GM18502 (cell line): ENCODE data around the gene EPSTI1.

Experiments used
- ATAC-seq: cut with Tn5 transposase; IDR thresholded peaks from one replicate; pipeline ENCODE4 v1.9.1; 2021; ENCODE audit warnings: mild to moderate bottlenecking; ENCODE audit not compliant: unreplicated experiment, poor library complexity

Gene EPSTI1

DNA sequence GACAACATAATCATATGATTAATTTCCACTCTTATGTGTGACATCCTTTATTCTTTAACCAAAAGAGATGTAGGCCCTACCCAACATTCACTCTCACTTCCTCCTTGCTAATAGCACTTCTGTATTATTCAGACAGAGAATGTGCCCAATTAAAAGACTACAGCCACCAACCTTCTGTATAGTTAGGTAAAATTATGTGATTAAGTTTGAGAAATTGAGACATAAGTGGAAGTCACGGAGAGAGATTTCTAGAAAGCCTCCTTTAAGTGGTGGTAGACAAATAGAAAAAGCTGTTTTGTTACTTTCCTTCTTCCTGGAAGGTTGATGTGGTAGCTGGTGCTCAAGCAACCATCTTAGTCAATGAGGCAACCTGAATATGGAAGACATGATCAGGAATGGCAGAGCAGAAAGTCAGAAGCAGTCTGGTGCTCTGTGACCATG is 14.8 kb downstream of the EPSTI1 start:
- peak; percentile 61 for ATAC-seq

DNA sequence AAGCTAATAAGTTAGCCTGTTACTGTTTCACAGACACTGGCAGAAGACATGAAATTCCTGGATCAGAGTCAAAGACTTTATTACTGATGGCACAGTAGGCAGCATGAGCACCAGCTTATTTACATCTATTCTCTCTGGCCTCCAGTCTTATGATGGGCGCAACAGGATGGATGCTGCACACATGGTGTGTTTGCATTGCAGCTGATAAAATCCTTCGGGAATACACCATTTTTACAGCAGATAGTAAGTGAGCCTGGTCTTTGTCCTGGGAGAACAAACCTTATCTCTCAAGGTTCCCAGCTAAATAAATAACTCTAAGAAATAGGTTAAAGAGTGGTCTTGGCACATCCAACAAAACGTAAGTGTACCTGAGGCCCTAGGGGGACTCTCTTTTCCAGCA is 16.0 kb downstream of the EPSTI1 start:
- ATAC-seq = no peak

DNA sequence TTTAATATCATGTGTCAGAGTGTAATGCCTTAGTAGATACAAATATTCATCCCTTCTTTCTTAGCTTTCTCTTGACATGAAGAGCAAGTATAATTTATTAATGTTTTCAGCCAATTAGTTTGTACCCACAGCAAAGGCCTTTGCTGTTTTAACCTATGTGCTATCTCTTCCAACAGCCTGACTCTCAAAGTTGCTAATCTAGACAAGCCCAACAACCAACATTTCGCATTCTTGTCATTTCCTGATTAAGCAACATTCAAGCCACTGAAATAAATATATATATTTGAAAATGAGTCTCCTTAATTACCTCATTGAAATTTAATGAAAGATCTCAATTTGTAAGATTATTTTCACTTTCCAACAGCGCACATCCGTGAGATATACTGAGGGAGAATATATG is 18.5 kb downstream of the EPSTI1 start:
- no peak for ATAC-seq

DNA sequence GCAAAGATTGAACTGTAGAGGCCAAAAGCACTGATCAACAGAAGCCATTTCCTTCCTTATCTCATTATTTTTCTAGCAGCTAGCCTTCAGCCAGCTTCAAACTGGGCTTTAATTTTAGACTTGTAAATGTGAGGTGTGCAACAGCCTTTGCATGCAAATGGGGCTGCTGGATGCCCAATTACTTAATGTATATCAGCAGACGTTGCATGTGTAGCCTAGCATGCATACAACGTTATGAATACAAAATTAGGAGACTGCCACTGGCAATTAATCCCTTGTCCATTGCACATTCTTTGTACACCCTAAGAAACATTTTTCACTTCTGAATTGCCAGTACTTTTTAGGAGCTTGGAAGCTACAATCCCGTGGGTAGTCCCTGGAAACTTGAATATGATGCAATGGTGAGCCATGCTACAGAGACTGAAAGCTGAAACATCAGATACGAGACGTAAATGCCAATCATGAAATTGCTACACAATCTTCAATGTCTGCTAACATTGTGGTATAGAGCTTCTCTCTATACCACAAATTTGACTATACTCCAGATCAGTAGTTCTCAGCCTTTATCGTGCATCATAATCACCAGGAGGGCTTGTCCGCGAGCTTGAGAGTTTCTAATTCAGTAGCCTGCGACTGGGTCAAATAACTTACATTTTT is 20.2 kb downstream of the EPSTI1 start:
- ATAC-seq = no peak

- peak; percentile 75 for ATAC-seq
Observed at GRCh38 chr13:42970824-42971690, 21.0 kb downstream of the EPSTI1 start.

GRCh38 chr13:42969565-42970172 is 22.4 kb downstream of the EPSTI1 start:
- ATAC-seq = peak; percentile 63

GRCh38 chr13:42968906-42969305 is 23.1 kb downstream of the EPSTI1 start:
- no peak for ATAC-seq

DNA sequence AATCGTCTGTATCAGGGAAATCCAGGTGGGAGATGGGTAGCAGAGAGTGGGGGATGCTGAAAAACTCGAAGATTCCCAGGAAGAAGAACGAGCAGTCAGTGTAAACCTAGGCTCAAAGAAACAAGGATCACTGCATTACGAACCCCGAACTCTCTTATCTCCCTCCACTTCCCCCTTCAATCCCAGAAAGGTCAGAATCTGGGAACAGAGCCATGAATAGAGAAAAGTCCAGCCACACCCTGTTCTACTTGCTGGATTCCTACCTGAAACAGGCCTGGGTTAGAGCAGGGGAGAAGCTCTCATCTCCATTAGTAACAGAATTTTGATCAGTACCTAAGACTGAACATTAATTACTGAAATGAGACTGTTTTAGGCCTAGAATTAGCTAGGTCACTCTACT is 24.4 kb downstream of the EPSTI1 start:
- no peak for ATAC-seq

DNA sequence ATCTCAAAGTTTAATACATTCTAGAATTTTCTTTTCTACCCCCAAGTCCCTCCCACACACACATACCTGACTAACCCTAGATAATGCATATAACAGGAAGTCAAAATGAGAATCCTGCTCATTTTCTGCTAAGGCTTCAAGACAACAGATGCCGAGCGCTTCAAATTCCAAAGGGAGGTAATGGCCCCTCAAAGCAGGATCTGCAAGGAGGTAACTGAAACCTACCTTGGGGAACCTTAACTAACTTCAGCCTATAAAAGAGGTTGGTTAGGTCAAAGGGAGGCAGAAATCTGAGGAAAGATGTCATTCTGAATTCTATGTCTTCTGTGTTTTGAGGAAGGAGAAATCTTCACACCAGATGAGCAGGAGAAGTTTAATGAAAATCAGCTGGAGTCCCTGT is 26.8 kb downstream of the EPSTI1 start:
- ATAC-seq = no peak

DNA sequence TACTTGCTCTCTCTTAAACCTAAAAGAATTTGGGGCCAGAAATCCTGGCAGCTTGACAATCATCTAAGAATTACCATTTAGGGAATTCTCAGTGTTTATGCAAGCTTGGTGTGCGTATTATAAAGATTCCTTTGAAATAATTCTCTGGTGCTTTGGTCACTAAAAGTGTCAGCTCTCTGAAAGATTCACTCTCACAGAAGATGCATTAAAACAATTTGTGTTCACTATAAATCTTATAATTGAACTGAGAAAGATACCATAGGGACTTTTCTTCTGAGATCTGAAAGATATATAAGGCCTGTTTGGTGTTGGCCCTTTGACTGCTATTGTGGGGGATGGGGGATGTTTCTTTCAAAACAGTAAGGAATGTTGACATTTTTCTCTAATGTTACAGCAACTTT is 27.3 kb downstream of the EPSTI1 start:
- ATAC-seq = no peak

DNA sequence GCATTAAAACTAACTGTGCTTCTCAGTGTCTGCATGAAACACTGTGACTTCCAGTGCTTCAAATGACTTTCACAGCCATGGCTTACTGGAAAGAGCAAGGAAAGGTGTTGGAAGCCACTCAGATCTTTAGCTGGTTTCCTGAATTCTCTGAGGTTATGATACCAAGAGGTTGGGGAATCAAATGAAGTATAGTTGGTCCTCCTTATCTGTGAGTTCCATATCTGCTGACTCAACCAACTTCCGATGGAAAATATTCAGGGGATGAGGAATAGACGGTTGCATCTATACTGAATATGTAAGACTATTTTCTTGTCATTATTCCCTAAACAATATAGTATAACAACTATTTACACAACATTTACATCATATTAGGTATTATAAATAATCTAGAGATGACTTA is 32.4 kb downstream of the EPSTI1 start:
- ATAC-seq = no peak

- ATAC-seq = no peak
Observed at GRCh38 chr13:42957881-42958280, 34.2 kb downstream of the EPSTI1 start.

DNA sequence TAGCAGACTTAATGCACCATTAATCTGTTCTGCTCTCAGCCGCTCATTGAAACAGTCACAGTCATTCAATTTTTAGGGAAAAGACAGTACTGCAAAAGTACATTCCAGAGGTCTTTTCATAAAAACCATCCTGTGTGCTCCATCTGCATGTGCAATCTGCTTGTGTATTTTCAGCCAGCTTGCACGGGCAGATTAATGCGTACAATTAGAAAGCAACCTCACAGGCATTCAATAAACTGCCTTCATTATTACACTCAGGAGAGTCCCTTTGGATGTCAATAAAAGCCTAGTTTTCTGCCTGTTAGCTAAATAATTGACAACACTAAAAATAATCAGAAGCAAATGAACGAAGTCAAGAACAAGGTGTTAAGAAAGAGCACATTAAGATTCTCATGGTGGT is 41.9 kb downstream of the EPSTI1 start:
- ATAC-seq = no peak

- no peak for ATAC-seq
Observed at GRCh38 chr13:42947925-42948324, 44.1 kb downstream of the EPSTI1 start.

DNA sequence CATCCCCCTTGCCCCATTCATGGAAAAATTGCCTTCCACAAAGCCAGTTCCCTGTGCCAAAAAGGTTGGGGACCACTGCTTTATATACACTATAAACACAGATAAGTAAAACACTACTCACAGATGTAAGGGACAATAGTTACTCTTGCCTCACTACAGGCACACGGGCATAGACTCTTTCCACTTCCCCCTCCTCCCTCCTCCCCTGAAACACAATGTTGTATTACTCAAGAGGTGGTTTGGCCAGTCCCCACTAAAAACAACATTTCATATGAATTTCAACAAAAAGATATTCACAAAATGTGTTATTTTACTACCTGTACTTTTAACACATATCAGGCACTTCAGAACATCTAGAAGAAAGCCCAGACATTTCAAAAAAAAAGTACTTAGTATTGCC is 45.1 kb downstream of the EPSTI1 start:
- ATAC-seq = no peak

DNA sequence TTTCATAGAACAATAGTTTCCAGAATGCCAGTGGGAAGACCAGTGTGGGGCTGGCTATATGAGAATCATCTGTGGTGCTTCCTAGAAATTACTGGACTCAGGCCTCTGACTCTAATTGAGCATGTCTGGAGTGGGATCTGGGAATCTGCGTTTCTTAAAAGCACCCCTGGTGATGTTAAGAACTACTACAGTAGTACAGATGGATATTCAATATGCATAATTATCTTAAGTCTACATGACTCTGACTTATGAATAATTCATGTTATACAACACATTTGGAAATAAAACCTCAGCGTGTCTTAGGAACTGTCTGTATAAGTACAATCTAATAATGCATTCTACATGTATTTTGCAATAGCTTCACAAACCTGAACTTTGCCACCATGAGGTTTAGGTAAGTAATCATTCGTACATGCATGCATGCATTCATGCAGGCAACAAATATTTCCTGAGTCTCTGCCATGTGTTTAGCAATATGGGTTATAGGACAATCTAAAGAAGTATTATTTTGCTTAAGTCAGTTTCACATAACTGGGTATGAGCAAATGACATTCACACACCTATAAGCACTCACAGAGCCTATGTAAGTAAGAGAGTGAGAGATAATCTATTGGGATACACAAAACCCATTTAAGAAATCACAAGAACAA is 62.0 kb downstream of the EPSTI1 start:
- ATAC-seq = no peak

DNA sequence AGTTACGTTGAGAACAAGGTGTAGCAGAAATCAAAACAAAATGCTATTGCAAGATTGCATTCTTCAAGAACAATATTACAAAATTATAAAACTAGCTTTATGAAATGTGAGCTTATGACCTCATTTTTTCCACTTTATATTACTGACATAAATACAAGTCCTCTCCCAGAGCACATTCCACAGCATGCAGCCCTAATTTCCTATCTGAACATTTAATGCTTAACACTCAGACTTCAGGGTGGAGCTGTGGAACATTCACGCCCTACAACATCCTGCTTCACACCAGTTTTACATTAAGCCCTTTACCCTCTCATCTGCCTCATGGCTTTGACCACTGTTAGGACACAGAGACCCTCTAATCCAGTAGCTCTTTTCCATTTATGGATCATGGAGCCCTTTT is 65.5 kb downstream of the EPSTI1 start:
- ATAC-seq = no peak

GRCh38 chr13:42926043-42926442 is 66.0 kb downstream of the EPSTI1 start:
- ATAC-seq = no peak

- no peak for ATAC-seq
Observed at GRCh38 chr13:42925626-42926025, 66.4 kb downstream of the EPSTI1 start.

- ATAC-seq = no peak
Observed at GRCh38 chr13:42924344-42924743, 67.7 kb downstream of the EPSTI1 start.

DNA sequence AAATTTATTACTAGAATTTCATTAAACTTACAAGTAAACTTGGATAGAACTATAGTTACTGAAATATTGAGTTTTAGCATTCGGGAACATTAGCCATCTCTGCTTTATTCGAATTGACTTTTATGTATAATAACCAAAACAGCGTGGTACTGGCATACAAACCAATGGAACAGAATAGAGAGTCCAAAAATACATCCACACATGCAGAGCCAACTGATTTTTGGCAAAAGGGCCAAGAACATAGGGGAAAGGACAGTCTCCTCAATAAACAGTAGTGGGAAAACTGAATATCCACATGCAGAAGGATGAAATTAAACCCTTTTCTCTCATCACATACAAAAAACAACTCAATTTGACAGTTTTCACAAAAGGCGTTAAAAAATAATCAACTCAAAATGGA is 84.3 kb downstream of the EPSTI1 start:
- no peak for ATAC-seq
